NCI-H146 treated with DMSO at 0.1 percent for 48 hours (cell line): ENCODE data around the gene CCDC137.

Source experiments
- DNase-seq: peaks from one replicate; lab custom pipeline; 2025; ENCODE audit not compliant: unreplicated experiment; lab: John Stamatoyannopoulos, UW

CCDC137 gene

DNA sequence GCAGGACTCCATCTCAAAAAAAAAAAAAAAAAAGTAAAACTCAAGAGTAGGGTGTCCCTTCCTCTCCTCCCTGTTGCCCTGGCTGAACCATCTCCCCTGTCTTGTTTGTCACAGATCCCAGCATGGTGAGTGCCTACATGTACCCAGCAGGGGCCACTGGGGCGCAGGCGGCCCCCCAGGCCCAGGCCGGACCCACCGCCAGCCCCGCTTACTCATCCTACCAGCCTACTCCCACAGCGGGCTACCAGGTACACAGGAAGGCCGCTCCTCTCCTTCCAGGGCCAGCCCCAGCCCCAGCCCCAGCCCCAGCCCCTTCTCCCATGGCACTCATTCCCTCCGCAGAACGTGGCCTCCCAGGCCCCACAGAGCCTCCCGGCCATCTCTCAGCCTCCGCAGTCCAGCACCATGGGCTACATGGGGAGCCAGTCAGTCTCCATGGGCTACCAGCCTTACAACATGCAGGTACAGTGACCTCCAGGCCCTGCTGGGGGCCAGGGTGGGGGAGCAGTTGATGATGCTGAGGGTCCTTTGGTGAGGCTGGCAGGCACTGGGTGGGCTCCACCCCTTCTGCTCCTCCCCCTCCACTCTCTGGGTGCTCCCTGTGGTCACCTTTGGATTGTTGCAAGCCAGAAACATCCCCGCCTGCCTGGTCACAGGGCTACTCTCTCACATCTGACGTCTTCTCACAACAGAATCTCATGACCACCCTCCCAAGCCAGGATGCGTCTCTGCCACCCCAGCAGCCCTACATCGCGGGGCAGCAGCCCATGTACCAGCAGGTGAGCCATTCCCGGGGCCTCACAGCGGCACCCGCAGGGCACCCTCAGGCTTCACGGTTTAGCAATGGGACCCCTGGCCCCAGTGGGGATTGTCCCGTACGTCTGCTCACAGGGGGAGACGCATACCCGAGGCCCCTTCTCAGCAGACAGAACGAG is 34.1 kb downstream of the CCDC137 start:
- DNase-seq, result no peak

DNA sequence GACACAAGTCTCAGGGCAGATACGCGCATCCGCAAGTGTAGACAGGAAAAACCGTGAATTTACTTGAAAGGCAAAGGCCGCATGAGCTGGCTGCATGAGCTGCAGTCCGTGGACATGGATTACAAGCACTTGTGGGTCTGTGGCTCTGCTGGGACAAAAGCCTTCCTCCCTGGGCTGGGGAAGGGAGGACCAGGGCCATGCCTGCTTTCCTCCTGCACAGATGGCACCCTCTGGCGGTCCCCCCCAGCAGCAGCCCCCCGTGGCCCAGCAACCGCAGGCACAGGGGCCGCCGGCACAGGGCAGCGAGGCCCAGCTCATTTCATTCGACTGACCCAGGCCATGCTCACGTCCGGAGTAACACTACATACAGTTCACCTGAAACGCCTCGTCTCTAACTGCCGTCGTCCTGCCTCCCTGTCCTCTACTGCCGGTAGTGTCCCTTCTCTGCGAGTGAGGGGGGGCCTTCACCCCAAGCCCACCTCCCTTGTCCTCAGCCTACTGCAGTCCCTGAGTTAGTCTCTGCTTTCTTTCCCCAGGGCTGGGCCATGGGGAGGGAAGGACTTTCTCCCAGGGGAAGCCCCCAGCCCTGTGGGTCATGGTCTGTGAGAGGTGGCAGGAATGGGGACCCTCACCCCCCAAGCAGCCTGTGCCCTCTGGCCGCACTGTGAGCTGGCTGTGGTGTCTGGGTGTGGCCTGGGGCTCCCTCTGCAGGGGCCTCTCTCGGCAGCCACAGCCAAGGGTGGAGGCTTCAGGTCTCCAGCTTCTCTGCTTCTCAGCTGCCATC is 34.9 kb downstream of the CCDC137 start:
- no peak for DNase-seq

DNA sequence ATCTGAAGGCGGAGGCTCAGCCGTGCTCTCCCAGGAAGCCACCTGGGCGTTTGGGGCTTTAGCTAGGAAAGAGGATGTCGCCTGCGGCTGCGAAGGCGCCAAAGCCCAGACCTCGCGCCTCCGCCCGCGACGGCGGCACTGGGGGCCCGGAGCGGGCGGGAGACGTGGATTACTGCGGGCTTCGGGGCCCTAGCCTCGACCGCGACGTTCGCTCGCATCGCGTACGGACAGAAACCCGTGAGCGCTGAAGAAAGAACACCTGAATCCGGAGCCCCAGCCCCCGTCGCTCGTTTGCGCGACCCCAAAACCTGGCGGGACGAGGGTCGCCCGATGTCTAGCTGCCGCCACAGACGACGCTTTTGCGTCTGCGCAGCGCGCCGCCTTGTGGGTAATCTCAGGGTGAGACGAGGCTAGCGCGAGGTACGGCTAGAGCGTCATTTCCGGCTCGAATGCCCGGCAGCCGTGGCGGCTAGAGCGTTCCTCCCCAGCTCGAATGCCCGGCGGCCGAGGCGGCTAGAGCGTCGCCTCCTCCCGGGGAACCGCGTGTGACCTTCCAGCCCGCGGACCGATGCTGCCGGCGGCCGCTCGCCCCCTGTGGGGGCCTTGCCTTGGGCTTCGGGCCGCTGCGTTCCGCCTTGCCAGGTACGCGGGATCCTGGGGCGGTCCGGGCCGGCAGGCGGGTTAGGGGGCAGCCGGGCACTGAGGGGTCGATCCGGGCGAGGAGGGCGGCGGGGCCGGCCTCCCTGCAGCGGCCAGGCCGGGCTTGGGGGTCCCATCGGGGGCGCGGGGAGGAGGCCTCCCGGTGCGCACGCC is 36.6 kb downstream of the CCDC137 start, which contains the start of gene MRPL12:
Gene MRPL12, plus strand, starts transcription at position 434 of the 813 bp plus-strand sequence. Its CDS starts 135 bp downstream, at position 569.
- peak; percentile 84 for DNase-seq

DNA sequence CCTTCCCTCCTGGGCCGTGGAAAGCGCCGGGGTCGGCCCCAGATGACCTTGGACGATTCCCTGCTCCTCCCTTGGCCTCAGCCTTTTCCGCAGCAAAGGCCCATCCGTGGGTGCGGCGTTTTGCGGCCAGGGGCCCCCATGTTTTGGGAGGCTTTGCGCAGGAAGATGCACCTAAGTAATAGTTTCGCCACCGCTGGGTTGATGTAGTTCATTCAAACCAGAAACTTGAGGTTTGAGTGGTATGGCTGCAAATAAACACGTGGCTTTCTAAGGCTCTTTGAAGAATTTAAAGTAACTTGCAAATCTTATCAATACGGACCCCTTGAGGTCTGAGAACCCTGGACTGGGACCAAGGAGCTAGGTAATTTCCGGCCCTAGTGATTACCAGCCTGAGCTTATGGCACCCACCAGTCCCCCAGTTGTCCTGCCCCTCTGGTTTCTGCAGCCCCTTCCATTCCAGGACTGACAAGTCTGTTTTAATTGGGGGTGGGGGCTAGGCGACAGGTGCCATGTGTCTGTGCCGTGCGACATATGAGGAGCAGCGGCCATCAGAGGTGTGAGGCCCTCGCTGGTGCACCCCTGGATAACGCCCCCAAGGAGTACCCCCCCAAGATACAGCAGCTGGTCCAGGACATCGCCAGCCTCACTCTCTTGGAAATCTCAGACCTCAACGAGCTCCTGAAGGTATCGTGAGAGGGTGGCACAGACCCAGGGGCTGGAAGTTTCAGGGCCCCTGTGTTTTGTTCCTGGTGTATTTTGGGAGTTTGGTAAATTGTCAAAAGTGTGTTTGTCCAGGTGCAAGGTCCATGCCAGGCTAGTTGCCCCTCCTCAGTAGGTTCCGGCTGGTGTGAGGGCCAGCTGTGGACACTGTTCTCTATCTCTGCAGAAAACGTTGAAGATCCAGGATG is 37.5 kb downstream of the CCDC137 start:
- DNase-seq, result no peak

DNA sequence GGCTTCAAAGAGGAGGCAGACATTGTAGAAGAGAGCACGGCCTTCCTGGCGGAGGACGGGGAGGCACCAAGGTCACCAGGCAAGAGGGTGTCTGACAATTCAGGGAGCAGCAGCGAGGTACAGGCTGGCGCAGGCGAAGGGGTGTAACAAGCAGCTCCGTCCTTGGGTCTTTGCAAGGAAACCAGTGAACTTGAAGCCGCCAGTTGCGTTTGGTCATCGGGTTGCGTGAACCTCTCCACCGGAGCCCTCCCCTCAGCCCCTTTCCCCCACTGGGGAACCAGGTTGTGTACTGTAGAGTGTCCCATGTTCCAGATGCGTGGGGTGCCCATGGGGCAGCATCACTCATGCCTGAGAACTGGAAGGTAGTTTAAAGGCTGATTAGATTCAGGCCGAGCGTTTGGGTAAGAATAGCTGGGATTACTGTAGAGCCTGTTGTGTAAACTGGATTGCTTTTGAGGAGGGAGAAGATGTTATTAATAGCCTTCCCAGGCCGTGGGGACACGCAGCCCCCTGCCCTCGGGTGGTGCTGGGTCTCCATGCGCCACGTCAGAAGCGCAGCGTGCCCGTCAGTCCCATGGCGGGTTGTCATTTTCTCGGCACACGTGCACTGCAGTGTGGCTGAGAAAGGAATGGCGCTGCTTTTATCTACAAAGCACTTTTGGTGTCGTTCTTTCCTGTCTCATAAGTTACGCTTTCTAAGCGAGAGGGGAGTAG is 39.1 kb downstream of the CCDC137 start:
- no peak for DNase-seq

DNA sequence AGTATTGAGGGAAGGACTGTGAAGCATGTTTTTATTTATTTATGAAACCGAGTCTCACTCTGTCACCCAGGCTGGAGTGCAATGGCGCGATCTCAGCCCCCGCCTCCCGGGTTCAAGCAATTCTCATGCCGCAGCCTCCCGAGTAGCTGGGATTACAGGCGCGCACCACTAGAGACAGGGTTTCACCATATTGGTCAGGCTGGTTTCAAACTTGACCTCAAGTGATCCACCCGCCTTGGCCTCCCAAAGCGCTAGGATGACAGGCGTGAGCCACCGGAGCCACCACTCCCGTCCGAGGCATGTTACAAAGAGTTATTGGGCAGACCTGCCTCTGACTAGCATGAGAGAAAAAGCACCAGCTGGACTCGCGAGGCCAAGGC is 39.7 kb downstream of the CCDC137 start:
- no peak for DNase-seq

DNA sequence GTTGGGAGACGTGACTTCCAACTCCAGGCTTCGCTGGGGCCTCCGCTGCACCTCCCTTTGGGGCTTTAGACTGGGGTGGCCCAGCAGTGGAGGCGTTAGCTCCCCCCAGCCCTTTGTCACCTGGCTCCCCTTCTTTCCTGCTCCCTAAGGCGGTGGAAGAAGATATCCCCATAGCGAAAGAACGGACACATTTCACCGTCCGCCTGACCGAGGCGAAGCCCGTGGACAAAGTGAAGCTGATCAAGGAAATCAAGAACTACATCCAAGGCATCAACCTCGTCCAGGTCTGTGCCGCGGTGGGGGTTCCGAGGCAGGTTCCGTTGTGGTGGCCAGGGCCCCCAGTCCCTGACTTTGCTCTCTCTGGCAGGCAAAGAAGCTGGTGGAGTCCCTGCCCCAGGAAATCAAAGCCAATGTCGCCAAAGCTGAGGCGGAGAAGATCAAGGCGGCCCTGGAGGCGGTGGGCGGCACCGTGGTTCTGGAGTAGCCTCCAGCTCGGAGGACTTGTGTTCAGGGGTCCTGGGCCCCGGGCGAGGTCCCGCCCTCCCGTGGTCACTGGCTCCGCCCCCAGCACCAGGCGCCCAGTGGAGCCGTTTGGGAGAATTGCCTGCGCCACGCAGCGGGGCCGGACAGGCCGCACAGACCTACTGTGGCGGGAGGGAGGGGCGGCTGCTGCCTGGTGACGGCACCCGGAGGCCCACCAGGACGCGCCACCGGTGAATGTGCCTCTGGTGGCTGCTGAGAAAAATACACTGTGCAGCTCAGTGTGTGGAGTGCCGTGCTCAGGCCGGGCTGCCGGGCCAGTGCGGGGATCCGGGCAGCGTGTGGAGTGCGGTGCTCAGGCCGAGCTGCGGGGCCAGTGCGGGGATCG is 40.5 kb downstream of the CCDC137 start:
- no peak for DNase-seq

DNA sequence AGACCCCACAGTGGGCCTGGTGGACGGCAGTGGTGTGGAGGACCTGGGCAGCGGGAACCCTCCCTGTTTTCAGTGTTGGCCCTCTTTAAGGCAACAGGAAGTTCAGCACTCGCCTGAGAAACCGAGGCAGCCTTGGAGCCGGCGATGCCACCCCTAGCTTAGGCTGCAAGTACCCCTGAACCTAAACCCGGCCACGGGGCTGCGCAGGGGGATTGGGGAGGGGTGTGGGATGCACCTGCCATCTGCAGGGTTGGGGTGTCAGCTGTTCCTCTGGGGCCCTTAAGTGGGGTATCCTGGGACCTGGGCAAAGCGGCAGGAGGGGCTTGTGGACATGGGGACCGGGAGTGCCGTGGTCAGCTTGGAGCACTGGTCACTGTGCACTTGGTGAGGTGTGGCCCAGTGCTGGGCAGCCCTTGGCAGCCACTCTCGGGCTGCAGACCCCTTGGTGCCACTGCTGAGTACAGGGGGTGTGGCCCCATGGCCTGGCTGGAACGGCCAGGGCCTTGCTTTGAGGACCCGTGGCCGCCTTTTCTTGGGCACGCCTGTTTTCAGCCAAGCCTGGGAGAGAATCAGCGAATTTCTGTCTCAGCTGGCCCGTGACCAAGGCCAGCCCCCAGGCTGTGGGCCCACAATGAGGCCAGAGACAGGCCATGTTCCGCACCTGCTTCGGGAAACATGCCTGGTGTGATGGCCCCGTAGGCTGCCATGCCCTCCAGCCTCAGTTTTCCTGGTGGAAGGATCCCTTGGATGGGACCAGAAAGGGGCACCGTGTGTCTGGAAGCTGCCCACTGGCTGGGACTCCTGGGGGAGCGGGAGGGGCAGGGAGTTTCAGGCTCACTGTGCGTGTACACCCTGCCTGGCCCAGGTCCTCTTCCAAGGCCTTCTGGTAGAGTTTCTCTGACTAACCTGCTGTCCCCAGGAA is 41.4 kb downstream of the CCDC137 start:
- DNase-seq, result no peak

DNA sequence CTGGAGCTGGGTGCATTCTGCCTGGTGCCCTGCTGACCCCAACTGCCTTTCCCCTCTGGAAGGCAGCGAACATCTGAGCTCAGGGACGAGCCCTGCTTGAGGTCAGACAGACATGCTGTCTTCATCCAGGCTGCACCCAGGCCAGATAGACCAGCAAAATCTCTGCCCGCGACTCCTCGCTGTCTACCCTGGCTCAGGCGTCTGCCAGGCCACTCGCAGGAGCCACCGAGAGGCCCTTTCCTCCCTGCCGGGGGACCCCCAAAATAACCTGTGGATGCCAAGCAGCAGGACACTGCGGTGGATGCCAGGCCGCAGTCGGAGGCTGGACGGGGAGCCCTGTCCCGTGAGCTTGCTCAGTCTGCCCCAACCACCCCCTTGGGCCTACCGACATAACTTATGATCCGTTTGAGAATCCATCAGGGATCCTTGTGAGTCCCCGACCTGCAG is 42.2 kb downstream of the CCDC137 start:
- DNase-seq, result no peak

DNA sequence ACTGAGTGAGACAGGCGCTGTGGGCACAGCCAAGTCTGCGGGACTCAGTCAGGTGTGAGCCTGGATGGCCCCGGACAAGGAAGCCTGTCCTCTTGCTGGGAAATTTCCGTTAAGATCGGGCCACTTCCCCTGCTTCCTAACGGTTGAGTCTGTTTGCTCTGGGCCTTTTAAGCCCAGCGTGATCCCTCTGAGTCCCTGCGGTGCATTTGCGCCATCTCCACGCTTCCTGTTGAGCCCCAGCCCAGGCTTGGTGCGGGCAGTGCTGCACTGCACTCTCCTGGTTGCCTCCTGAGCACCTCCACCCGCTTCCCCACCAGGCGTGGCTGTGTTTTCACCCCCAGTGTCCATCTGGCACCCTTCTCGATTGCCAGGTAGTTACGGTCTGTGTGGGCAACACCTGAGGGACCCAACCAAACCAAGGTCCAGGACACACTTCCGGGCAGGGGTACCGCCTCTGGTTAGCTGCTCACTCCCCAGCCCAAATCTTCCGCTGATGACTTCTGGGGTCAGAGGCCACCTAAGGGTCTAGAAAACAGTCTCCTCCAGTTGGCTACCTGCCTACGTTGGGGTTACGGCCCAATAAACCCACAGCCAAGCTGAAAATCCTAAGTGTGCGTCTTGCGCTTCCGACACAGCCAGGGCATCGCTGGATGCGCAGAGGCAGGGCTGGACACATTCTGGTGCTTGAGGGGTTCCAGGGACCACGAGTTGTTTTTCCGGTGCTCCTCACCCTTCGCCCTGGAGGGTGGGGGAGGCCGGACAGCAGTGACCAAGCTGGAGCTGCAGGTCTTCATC is 44.2 kb downstream of the CCDC137 start:
- peak; percentile 40 for DNase-seq

DNA sequence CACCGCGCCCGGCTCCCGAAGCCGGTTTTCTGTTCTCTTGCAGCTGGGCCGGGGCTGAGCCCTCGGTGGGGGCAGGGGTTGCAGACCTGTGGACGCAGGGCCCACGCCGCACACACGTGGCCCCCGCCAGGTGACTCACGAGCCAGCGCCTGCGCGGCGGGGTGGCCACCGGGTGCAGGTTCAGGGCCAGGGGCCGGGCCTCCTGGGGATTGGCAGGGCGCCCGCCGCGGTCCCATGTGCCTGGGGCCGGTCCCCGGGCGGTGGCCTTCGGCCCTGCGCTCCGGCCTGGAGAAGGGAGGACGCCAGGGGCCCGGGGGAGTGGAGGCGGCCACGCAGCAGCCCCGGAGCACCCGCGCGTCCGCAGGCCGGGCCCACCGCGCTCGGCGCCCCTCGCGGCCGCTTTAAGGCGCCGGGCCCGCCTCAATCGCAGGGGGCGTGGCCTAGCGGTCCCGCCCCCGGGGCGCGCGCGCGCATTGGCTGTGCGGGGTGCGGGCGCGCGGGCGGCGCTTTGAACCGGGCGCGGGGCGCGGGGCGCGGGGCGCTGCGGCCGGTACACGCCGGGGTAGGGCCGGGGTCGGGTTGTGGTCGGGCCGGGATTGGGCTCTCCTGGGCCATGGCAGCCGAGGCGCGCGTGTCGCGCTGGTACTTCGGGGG is 45.4 kb downstream of the CCDC137 start, which contains the start of gene SLC25A10:
Gene SLC25A10, plus strand, starts transcription at position 471 of the 654 bp plus-strand sequence. Its CDS starts 143 bp downstream, at position 614.
- peak; percentile 61 for DNase-seq

DNA sequence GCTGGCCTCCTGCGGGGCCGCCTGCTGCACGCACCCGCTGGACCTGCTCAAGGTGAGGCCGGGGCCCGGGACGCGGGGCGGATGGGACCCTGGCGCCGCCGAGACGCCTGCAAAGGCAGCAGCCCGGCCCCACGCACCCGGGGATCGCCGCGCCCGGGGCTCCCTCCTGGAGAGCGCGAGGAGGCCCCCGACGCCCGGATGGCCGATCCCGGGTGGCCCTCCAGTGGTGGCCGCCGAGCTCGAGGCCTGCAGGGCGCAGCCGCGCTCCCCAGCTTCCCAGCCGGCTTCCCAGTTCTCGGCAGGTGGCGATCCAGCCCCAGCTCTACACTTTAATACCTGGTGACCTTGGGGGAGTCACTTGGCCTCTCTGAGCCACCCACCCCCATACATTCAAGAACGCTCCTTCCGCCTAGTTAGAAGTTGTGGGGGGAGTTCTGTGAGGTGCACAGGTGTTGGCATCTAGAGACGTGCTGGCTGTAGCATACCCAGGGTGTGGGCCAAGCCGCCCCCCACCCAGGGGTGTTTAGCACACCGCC is 46.0 kb downstream of the CCDC137 start:
- DNase-seq, result no peak

DNA sequence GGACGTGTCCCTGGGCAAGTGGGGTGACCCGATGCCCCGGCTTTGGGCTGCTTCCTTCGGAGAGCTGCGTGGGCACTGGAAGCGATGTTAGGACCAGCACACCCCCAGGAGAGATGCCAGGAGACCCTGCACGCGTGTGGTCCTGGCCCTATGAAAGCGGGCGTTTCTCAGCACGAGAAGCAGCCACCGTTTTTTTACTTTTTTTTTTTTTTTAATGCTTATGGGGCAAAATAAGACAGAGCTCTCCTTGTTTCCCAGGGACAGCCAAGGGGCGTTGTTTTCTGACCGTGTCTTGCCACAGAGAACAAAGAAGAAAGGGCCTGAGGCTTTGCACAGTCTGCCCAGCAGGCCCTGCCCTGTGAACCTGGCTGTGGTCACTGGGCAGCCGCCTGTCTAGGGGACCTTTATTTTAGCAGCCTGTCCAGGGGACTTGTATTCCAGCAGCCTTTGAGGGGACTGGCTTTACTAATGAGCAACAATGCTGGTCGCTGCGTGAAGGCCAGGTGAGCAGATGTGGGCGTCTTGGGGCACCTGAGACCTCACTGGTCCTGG is 46.5 kb downstream of the CCDC137 start:
- DNase-seq, result no peak

DNA sequence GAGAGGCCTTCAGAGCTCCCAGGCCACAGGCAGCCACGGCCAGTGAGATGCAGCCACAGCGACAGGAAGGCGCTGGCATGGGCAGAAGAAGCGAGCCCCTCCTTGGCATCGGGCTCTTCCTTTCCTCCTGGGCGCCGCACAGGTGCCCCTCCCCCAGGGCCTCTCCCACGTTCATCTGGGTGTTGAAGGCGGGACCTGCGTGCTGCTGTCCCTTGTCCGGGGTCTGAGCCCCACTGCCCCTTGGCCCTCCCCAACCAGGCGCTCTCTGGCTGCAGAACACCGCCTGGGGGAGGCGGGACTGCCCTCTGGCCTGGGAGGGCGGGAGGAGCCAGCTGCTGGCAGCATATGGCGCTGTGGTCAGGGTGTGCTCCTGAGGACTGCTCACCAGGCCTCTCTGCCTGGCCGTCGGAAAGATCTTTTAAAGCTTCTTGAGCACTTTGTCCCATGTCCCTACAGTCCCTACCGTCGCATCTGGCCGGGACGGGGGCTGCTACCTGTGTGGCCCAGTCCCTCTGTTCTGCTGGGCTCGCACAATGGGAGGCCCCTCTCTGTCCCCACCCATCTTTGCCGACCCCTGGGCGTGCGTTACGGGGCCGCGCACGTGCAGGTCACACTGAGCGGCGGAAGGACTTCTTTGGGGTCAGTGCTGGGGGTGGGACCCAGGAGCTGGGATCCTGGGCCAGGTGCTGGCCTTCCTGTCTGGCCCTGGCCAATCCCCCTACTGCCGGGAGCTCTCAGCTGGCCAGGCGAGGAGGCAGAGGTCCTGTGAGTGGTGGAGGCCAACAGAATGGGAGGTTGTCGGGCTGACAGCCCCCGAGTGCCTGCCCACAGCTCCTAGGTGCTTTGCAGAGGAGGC is 47.2 kb downstream of the CCDC137 start:
- no peak for DNase-seq
